Nephron (organoid): ENCODE data around the gene ARHGEF28.

Source experiments
- H3K27ac Mint-ChIP-seq, 3 experiments: 2 replicates each; pipeline ENCODE4 v1.8.0; 2020; ENCODE audit warnings: mixed read lengths in 3 of 3, mild to moderate bottlenecking in 2 of 3, moderate library complexity in 1 of 3
- H3K27me3 Mint-ChIP-seq: 2 replicates; pipeline ENCODE4 v1.8.0; 2021; ENCODE audit warnings: low read depth, mild to moderate bottlenecking, moderate library complexity, mixed read lengths
- H3K36me3 Mint-ChIP-seq: 2 replicates; pipeline ENCODE4 v1.8.0; 2020; ENCODE audit warnings: low read depth, mixed read lengths
- H3K4me1 Mint-ChIP-seq: 2 replicates; pipeline ENCODE4 v1.8.0; 2020; ENCODE audit warnings: mixed read lengths
- H3K4me3 Mint-ChIP-seq, 3 experiments: 2 replicates each; pipeline ENCODE4 v1.8.0; 2020; ENCODE audit warnings: mild to moderate bottlenecking in 3 of 3, mixed read lengths in 3 of 3, moderate library complexity in 2 of 3
- H3K9me3 Mint-ChIP-seq: 2 replicates; pipeline ENCODE4 v1.8.0; 2020; ENCODE audit warnings: mixed read lengths
- CTCF ChIP-seq, 3 experiments: fragments of 200-600 bp; sonication (generic); IDR thresholded peaks; one replicate each; pipeline ENCODE4 v1.5.0; 2021; ENCODE audit warnings: antibody characterized with exemption in 3 of 3; ENCODE audit not compliant: unreplicated experiment in 3 of 3

The ARHGEF28 gene

GRCh38 chr5:73682176-73682575 is 56.2 kb downstream of the ARHGEF28 start:
- H3K36me3 Mint-ChIP-seq = no peaks in the 10 kb centered on the region
- no peak for TF ChIP-seq CTCF (IDR thresholded peaks at IDR 0.05; ENCODE audit: unreplicated experiment in 3 of 3)
- H3K9me3 Mint-ChIP-seq = no peaks in the 10 kb centered on the region
- no peaks in the 10 kb centered on the region for H3K4me1 Mint-ChIP-seq
- H3K4me3 Mint-ChIP-seq = no peak overlapping the region
- no peaks in the 10 kb centered on the region for H3K27me3 Mint-ChIP-seq
- H3K27ac Mint-ChIP-seq = no peak overlapping the region

DNA sequence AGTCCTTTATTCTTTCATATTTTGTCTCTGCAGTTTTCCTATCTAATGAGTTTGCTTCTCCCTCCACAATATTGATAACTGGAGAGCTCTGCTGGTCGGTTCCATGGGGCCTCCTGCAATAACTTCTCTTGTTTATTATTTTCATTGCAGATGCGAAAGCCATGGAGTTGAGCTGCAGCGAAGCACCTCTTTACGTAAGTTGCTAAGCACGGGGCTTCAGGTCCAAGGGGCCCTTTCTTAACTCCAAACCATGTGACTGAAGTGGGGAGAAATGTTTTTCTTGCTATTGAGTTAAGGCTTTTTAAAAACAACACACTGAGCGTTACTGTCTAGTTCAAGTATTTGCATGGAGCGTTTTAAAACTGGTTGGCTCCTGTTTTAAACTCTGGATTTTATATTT is 58.7 kb downstream of the ARHGEF28 start:
- TF ChIP-seq CTCF (IDR thresholded peaks at IDR 0.05; ENCODE audit: unreplicated experiment in 3 of 3) = no peak
- Mint-ChIP-seq H3K4me3 (no peak overlapping the region), H3K4me1 (no peaks in the 10 kb centered on the region), H3K27me3 (no peaks in the 10 kb centered on the region), H3K9me3 (no peaks in the 10 kb centered on the region), H3K27ac (no peak overlapping the region), H3K36me3 (no peaks in the 10 kb centered on the region)

DNA sequence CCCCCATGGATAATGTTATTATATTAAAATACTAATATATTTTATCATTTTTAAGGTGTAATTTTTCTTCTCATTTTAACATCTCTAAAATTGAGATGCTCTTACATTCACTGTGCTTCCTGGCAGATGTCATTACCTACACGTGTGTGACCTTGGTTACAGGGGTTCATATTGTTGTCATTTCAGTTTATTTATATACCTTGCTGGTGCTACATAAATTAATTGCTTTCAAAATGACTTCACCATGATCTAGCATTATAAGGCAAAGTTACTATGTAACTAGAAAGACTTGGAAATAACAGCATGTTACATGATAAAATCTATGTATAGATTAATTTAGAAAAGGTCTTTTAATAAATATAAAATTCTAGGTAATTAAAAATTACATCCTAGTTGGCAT is 60.9 kb downstream of the ARHGEF28 start:
- Mint-ChIP-seq H3K36me3 (no peaks in the 10 kb centered on the region), H3K4me3 (no peak overlapping the region), H3K27me3 (no peaks in the 10 kb centered on the region), H3K4me1 (no peaks in the 10 kb centered on the region), H3K27ac (no peak overlapping the region), H3K9me3 (no peaks in the 10 kb centered on the region)
- no peak for TF ChIP-seq CTCF (IDR thresholded peaks at IDR 0.05; ENCODE audit: unreplicated experiment in 3 of 3)

DNA sequence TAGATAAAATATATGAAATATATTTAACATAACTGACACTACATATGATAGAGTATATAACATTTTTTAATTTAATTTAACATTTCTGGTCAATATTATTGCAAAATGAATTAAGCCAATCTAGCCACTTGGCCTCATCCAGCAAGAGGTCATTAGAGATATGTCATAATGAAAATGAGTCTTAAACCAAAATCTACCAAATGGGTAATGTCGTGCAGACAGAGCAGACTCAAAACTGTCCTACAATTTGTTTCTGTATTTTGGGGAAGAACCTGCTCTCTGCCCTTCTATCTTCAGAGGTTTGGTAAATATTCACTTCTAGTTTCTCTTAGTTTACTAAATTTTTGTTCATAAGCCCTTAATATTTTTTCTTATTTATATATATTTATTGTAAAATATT is 61.4 kb downstream of the ARHGEF28 start:
- no peak for TF ChIP-seq CTCF (IDR thresholded peaks at IDR 0.05; ENCODE audit: unreplicated experiment in 3 of 3)
- Mint-ChIP-seq H3K9me3 (no peaks in the 10 kb centered on the region), H3K36me3 (no peaks in the 10 kb centered on the region), H3K4me3 (no peak overlapping the region), H3K27me3 (no peaks in the 10 kb centered on the region), H3K27ac (no peak overlapping the region), H3K4me1 (no peaks in the 10 kb centered on the region)

GRCh38 chr5:73690015-73690414 is 64.0 kb downstream of the ARHGEF28 start:
- Mint-ChIP-seq H3K36me3 (no peaks in the 10 kb centered on the region), H3K27ac (no peak overlapping the region), H3K9me3 (no peaks in the 10 kb centered on the region), H3K4me1 (peaks cover 15% of the 10 kb centered on the region), H3K4me3 (no peak overlapping the region), H3K27me3 (no peaks in the 10 kb centered on the region)
- TF ChIP-seq CTCF (IDR thresholded peaks at IDR 0.05; ENCODE audit: unreplicated experiment in 3 of 3) = no peak

DNA sequence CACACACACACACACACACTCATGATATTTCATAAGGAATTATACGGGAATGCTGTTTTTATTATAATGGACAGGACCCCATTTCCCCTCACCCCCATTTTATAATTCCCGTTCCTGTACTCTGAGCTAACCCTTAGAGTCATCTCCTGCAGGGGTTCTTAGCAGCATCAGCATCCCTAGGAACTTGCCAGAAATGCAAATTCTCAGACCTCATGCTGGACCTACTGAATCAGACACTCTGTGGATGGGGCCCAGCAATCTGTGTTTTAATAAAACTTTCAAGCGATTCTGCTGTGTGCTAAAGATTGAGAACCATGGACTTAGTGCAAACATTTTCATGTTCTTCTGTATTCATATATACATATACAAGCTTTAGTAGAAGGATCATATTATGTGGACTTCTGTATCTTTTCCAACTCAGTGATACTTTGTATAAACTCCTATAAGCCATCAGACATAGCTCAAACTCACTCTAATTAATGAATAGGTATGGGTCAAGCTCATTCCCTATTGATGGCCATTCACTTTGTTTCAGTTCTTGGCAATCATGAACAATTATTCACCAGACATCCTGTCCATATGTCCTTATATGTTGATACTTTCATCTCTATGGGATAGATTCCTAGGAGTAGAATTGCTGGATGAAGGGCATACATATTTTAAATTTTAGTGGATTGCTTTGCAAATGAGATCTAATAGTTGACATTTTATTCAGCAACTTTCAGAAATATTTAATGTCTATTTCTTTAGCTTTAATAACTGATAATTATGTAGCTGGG is 65.5 kb downstream of the ARHGEF28 start:
- TF ChIP-seq CTCF (IDR thresholded peaks at IDR 0.05; ENCODE audit: unreplicated experiment in 3 of 3) = no peak
- H3K27me3 Mint-ChIP-seq = no peaks in the 10 kb centered on the region
- H3K4me3 Mint-ChIP-seq = no peak overlapping the region
- no peaks in the 10 kb centered on the region for H3K9me3 Mint-ChIP-seq
- peaks cover 23% of the 10 kb centered on the region for H3K4me1 Mint-ChIP-seq
- no peaks in the 10 kb centered on the region for H3K36me3 Mint-ChIP-seq
- peak overlapping the region in 1 of 3 experiments; percentile 21 for H3K27ac Mint-ChIP-seq
